Stimulated activated CD8-positive, alpha-beta memory T cell treated with anti-CD3 and anti-CD28 coated beads, Interleukin-7, amount 100 ng/mL, for 4 hours (primary cell): ENCODE data around the gene SYT8.

Experiments used
- DNase-seq, 2 donors: peaks; one replicate each; pipeline ENCODE4 v3.0.0-alpha.2; 2020; ENCODE audit warnings: low read depth in 2 of 2

Gene SYT8

DNA sequence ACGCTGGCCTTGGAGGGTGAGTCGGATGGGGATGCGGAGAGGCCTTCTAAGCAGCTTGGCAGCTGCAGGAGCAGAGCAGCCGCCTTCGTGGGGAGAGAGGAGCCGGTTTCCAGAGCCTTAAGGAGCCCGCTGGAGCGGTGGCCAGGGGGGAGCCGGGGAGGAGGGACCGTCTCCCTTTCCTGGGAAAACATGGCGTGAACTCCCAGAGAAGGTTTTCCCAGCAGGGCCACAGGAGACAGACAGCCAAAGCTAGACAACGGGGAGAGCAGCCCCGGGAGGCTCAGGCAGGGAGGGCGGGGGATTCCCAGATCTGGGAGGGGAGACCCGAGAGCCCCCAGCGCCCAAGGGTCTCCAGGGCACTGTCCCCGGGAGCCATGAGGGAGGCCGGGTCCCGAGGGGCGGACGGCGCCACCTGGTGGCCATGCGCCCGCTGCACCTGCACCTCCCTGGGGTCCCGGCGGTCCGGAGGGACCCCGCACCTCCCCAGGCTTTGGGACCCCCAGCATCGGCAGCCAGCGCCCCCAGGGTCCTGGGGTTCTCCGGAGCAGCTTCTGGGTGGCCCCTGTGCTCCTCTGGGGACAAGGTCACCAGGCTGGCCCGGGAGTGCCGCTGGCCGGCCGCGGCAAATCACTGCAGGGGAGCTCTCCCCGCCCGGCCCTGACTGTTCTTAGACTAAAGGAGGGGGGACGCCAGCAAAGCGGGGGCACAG, 2.4 kb upstream of the SYT8 start:
- DNase-seq: peak in 1 of 2 donors; percentile 48

DNA sequence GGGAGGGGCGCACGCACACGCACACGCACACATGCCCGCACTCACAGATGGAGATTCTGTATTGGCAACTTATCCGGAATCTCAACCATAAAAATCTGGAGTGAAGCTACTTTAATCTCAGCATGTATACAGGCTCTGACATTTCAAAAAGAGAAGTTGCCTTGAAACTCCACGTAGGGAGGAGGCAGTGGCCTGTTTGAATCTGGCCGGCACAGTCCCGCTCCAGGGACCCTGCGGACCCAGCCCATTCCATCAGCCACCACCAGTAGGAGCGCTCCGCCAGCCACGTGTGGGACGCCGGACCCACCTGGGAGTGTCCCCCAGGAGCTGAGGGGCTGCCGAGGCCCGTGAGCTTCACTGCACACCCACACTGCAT, 1.9 kb upstream of the SYT8 start:
- DNase-seq: no peak

DNA sequence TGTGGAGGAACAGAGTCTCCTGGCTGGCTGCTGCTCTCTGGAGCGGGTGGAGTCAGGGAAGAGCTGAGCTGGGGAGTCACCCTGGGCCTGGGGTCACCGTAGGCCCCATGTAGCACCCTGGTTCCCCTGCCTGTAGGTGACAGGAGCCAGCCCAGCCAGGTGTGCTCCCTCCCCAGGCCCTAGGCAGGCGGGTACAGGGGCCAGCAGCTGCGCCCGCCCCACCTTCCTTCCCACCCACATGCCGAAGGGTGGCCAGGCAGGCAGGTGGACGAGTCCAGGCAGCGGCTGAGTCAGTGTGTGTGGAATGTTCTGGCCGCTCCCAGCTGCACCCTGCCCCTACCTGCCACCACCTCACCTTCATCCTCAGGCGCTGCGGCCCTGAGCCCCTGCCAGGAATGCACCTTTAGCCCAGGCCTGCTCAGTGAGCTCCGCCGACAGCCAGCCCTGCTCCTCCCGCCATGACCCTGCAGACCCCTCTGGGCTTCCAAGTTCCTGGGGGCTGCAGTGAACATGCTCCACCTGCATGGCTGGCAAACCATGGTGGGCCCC, 654 bp upstream of the SYT8 start:
- no peak for DNase-seq

DNA sequence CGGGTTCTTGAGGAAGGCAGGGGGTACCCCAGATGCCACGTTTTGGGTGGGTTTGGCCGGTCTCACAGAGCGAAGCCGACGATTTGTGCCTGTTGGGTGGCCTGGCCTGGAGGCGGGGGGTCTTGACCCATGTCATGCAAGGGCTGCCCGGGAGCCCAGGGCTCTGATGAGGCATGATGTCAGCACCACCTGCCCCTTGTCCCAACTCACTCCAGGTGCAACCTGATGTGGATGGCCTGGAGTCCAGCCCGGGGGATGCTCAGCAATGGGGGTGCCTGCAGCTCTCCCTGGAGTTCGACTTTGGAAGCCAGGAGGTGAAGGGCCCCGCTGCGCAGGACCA, 851 bp downstream of the SYT8 start:
- DNase-seq: no peak

DNA sequence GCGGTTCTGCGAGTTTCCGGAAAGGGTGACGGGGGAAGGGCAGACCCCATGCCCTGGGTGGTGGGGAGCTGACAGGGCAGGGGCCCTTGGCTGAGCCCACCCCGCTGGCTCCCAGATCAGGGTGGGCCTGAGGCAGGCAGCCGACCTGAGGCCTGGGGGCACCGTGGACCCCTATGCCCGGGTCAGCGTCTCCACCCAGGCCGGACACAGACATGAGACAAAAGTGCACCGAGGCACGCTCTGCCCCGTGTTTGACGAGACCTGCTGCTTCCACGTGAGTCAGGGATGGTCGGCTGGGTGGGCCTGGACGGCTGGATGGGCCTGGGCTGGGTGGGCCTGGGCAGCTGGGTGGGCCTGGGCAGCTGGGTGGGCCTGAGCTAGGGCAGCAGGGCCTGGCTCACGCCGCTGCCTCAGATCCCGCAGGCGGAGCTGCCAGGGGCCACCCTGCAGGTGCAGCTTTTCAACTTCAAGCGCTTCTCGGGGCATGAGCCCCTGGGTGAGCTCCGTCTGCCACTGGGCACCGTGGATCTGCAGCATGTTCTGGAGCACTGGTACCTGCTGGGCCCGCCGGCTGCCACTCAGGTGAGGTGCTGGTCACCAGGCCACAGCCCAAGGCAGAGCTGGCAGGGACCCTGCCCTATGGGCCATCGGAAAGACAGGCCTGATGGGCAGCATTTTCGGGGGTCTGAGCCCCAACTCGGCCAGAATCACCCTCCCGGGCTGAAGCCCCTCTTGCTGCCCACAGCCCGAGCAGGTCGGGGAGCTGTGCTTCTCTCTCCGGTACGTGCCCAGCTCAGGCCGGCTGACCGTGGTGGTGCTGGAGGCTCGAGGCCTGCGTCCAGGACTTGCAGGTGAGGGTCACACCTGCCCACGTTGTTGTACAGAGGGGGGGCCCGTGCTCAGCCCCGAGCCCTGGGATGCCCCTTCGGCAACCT, 1.5 kb downstream of the SYT8 start:
- DNase-seq: no peak

DNA sequence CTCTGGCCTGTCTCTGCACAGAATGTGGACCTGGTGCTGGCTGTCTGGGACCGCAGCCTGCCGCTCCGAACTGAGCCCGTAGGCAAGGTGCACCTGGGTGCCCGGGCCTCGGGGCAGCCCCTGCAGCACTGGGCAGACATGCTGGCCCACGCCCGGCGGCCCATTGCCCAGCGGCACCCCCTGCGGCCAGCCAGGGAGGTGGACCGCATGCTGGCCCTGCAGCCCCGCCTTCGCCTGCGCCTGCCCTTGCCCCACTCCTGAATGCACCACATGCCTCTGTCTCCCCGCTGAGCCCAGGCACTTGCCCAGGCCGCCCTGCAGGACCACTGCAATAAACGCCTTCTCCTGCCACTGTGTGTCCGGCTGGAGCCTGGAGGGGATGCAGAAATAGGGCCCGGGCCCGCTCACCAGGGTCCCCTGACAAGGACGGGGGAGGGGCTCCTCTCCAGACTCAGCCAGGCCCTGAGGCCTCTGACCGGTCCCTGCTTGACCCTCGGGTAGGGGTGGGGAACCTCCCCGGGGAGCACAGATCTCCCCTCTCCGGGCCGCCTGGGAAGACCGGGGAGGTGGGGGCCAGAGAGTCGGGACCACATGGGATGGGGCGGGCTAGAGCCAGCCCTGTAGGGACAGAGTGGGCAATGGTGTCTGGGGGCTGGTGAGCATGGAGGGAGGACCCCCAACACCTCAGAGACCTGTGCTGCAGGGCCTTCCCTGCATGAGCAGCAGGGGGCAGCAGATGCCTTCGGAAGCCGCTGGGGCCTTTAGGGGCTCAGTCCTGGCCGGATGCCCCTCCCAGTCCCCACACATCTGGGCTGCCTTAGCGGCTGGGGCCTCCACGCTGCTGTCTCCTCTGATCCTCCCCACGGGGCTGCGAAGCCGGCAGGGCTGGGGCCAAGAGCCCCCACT, 2.6 kb downstream of the SYT8 start:
- DNase-seq: peak; percentile 55 to 73

DNA sequence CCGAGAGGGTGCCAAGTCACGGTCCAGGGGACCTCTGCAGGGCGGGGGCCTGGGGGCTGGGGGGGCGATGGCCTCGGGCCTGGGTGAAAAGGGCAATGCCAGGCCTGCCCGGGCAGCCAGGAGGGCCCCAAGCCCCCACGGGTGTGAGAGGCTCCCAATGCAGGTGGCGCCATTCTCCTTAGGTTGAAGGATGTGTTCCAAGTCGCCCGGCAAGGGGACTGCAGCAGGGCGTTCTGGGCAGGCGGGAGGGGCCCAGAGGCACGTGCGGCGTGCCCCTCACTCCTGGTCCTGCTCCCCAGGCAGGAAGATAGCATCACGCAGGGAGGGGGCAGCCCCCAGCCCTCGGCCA, 3.3 kb downstream of the SYT8 start:
- no peak for DNase-seq

DNA sequence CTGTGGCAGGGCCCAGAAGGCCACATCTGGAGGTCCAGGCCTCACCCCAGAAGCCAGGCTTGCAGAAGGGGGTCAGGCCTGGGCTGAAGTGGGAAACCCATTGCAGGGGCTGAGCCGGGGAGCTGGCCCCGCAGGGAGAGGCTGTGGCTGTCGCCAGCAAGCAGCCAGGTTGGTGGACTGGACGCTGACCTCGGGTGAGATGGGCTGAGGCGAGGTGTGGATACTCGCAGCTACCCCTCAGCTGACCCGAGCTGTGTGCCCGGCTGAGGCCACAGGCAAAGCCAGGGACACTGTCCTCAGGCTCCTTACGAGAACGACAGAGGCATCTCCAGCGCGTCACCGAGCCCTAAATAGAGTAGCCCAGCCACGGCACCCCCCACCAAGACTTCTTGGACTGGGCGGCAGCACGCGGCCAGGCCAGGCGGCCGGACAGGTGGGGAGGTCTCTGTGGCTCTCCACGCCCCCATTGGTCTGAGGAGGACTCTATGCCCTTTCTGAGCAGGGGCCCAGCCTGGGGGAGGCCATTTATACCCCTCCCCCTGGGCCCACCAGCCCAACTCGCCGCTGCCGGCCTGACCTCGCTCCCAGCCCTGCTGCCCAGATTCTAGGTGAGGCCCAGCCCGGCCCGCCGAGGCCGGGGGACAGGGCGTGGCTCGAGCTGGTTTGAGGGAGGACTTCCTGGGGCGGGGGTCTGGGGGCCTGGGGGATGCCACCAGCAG, 3.8 kb downstream of the SYT8 start, which contains the start of gene TNNI2:
Gene TNNI2, plus strand, starts transcription at position 556 of the 719 bp plus-strand sequence. CDS start 716 bp downstream, outside the sequence.
- no peak for DNase-seq

DNA sequence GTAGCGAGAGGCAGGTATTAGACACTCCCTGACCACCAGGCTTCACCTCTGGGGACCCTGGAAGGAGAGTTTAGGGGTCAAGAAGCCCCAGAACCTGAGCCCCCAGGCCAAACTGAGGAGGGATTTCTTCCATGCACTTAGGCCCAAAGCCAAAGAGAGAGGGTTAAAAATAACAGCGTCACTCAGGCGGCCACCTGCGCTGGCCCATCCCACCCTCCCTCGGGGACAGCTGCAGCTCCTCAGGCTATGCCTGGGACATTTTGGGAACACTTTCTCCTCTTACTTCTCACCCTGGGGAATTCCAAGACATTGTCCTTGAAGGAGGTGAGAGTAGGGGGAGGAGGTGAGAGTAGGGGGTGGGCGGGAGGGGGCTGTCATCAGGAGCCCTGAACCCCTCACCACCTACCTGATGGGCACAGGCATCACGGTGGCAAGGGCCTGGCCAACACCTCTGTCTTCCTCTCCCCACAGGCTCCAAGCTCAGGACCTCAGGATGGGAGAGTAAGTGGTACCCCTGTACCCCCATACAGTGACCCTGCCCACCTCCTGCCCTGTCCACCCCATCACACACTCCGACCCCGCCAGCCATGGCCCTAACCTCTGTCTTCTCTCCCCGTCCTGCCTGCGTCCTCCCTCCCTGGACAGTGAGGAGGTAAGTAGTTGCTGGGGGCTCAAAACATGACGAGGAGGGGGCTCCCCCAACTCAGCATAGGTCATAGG, 4.6 kb downstream of the SYT8 start:
- no peak for DNase-seq

DNA sequence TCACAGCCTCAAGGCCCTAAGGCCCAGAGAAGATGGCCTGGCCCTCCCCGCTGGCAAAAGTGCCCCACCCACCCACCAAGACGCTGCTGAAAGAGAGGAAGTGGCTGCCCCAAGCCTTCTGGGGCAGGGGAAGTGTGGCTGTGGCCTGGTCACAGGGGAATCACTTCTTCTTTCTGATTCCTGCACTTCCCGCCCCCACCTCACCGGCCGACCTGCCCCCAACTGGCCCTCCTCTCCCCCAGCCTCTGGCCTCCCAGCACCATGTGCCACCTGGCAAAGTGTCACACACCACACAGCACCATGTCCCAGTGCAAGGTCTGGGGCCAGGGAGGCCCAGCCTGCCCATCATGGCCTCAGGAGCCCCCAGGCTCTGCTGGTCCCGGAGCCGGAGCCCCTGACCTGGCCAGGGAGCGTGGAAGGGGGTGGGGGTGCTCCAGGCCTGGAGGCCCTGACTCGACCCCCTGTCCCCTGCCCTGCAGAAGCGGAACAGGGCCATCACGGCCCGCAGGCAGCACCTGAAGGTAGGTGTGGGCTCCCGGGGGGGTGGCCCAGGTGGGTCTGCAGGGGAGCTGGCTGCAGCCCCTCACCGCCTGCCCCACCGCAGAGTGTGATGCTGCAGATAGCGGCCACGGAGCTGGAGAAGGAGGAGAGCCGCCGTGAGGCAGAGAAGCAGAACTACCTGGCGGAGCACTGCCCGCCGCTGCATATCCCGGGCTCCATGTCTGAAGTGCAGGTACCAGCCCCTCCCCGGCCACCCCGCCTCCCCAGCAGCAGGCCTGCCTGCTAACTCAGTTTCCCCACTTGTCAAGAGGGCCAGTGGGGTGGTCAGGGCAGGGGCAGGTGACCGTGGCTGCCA, 5.4 kb downstream of the SYT8 start:
- DNase-seq: no peak

DNA sequence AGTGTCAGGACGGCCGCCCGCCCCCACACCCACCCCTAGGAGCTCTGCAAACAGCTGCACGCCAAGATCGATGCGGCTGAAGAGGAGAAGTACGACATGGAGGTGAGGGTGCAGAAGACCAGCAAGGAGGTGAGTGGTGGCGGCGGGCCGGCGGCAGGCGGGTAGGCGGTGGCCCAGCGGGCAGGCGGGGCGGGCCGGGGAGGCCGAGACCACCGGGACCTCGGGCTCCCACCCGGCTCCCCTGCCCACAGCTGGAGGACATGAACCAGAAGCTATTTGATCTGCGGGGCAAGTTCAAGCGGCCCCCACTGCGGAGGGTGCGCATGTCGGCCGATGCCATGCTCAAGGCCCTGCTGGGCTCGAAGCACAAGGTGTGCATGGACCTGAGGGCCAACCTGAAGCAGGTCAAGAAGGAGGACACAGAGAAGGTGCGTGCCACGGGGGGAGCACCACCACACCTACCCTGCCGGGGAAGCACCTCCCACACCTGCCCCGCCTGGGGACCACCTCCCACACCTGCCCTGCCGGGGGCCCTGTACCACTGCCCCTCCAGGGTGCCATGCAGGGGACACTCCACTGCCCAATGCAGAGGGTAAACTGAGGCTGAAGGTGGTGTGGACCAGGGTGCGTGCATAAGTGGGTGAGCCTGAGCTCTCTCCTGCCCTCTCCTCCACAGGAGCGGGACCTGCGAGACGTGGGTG, 6.1 kb downstream of the SYT8 start:
- DNase-seq: no peak

DNA sequence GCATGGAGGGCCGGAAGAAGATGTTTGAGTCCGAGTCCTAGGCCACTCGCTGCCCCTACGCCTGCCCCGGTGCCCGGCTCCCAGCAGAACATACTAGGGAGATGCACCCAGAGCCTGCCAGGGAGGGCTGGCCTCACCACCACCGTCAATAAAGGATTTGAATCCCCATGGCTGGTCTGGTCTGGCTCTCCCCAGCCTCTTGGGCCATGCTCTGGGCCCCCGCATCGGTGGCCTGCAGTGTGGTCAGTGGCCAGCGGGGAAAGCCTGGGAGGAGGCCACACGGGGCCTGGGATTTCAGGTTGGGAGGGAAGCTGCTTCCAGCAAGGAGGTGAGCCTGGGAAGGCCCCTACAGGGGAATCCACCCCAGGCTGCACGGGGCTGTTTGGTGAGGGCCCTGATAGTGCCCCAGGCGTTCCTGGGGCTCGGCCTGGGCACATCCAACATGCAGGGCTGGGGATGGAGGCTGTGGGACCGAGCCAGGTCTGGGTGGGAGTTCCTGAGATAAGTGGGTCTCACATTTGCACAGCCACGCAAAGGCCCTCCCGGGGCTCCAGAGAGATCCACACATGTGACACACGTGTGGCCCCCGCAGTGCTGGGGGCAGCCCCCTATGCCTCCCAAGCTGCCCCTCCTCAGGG, 6.8 kb downstream of the SYT8 start:
- no peak for DNase-seq

DNA sequence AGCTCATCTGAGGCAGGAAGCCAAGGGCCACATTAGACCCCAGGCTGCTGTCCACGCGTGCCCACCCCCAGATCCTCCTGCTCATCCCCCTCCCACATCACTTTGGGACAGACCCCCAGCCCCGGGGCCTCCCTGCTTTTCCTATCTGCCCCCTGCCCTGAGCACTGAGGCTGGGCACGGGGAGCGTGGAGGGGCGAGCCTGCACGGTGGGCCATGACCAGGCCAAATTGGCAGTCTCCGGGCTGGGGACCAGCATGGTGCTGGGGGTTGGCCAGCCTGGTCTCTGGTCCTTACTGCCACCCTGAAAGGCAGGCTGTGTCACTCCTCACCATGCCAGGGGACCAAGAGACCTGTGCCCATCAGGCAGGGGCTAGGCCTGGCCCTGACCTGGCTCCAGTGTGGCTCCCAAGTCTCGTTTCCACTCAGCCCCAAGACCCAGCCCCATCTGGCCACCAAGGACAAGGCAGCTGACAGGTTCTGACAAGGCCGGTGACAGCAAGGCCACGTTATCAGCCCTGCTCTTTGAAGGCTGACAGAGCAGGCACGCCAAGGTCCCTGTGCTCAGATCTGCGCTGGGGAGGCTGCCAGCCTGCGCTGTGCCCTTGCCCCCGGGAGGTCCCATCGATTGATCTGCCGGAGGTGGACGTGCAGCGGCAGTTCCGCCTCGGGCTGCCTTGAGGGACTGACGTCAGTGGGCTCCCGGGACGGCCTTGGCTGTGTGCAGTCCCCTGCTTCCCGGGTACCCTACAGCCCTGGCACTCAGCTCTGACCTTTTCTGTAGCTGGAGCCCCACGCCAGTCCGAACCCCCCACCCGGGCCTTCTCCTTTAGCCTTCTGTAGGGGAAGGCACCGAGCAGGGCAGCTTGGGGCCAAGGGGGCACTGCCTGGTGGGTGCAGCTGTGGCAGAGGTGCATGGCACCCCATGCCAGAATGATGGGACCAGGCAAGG, 7.6 kb downstream of the SYT8 start:
- DNase-seq: no peak

DNA sequence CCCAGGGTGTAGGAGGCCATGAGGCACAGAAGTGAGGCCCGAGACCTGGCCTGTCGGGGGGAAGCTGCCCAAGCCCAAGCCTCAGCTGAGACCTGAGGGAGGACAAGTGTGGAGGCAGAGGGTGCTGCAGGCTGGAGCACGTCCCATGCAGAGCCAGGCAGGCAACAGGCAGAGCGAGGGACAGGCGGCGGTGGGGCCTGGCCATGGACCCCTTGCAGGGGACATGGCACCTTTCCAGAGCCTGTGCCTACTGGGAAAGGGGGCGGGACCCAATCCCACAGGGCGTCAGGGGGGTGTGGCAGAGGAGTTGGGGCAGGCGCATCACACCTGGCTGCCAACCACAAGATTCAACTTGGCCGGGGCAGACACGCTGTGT, 8.3 kb downstream of the SYT8 start:
- no peak for DNase-seq

DNA sequence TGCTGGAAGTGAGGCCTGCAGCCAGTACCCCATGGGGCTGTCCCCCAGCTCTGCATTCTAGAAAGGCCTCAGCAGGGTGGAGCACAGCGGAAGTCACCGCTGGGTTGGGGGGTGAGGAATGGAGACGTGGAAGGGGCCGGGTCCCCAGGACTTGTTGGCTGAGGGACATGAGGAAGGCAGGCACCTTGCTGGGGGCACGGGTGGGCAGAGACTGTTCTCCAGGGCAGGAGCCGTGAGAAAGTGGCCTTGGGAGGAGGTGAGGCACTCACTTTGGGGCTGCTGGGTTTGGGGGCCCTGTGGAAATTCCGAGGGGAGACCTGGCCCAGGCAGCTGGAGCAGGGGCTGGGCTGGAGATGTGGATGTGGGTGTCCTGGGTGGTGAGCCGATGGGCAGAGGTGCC, 9.0 kb downstream of the SYT8 start:
- DNase-seq: no peak

DNA sequence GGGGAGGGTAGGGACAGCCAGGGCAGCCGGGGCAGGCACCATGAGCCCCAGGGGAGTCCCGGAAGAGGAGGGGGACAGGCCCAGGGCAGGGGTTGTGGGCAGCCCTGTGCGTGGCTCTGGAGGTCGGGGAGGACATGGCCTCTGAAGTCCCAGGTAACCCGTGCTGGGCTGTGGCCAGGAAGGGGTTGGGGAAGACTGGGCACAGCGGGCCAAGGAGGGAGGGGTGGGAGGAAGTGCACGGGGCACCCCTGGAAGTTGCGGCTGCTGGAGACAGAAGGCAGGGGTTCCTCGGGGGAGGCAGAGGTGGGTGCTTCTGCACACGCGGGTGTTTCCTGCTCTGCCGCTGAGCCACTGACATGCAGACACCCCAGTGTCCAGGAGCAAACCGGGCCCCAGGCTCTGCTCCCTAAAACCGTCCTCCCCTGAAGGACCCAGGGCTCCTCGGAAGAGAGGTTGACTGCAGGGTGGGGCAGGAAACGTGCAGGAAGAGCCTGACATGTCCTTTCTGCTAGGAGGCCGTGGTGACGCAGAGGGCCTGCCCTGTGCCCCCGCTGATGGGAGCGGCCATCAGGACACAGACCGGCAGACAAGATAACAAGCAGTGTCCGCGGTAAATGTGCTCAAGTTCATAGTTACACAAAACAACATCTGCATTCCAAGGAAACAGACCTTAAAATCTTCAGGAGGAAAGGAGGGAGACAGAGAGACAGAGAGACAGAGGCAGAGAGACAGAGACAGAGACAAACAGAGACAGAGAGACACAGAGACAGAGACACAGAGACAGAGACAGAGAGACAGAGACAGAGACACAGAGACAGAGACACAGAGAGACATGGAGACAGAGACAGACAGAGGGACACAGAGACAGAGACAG, 9.7 kb downstream of the SYT8 start:
- no peak for DNase-seq

DNA sequence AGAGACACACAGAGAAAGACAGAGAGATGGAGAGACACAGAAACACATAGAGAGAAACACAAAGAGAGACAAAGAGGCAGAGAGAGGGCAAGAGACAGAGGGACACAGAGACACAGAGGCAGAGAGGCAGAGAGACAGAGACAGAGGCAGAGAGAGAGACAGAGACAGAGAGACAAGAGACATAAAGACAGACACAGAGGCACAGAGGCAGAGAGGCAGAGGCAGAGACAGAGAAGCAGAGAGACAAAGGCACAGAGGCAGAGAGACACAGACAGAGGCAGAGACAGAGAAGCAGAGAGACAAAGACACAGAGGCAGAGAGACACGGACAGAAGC, 10.3 kb downstream of the SYT8 start:
- DNase-seq: no peak
